ENCODE results near the gene KRT72.

- TF ChIP-seq CTCF (IDR thresholded peaks at IDR 0.05 in 8 of 11, conservative IDR thresholded peaks at IDR 0.05 in 3 of 11) (no peak), POLR2AphosphoS5 (IDR thresholded peaks at IDR 0.05) (no peak), POLR2A (IDR thresholded peaks at IDR 0.05) (no peak)
Observed at GRCh38 chr12:52631676-52632459, 30.6 kb upstream of the KRT72 start.

All from spleen (tissue), 7 donors.